Cardiac muscle cell (in vitro differentiated cells and primary cell): ENCODE results near the gene XRCC4. TPM values are rescaled to one million over a fixed set of nuclear protein-coding genes. Genes with fewer than 3 reads are reported as not detected.
A peak's percentile ranks its signal among the peaks of the same experiment; 100 is the strongest.
"Not testable (repeated sequence)": the region's sequence is repeated elsewhere in the genome, so short reads cannot be mapped to it uniquely, and the experiment has no call there.

ENCODE experiments used
- DNase-seq, 2 donors: peaks; one replicate each; pipeline versions ENCODE4 v3.0.0 to v3.0.0-alpha.2; 2010 to 2017; ENCODE audit warnings: low read depth in 1 of 2, low spot score in 1 of 2
- H3K27ac ChIP-seq: fragments of 200-600 bp; sonication (generic); 2 replicates; pipeline ENCODE4 v1.5.1; 2016
- H3K27me3 ChIP-seq: fragments of 200-600 bp; sonication (generic); 2 replicates; pipeline ENCODE4 v1.6.0; 2016; ENCODE audit warnings: control low read depth
- H3K36me3 ChIP-seq: fragments of 200-600 bp; sonication (generic); 2 replicates; pipeline ENCODE4 v1.5.1; 2016; ENCODE audit warnings: control low read depth
- H3K4me1 ChIP-seq: fragments of 200-600 bp; sonication (generic); 2 replicates; pipeline ENCODE4 v1.8.1; 2017; ENCODE audit warnings: low read depth, mild to moderate bottlenecking, mixed run types
- H3K4me3 ChIP-seq: fragments of 200-600 bp; sonication (generic); 2 replicates; pipeline ENCODE4 v1.5.1; 2016; ENCODE audit warnings: mild to moderate bottlenecking
- H3K9me3 ChIP-seq: fragments of 200-600 bp; sonication (generic); 2 replicates; pipeline ENCODE4 v1.5.1; 2017; ENCODE audit warnings: low read depth, mild to moderate bottlenecking, control low read depth
- polyA plus RNA-seq: library from polyadenylated mRNA; unstranded; fragments of >200 nt; fragmentation: Nextera tagmentation; extraction: Ambion mirVana; gene quantifications from 2 replicates; pipeline ENCODE4 v1.2.1, GENCODE V29; 2016
- total RNA-seq: library from RNA; depleted of rRNA; stranded (reverse); fragments of >200 nt; gene quantifications from 2 replicates; pipeline ENCODE4 v1.2.3, GENCODE V29; 2016
- TF ChIP-seq, protein P1 (sequence below): IDR thresholded peaks from 2 replicates; pipeline ENCODE4 v1.5.1; 2012; ENCODE audit warnings: low read depth, mild to moderate bottlenecking, low read length

The XRCC4 gene
- total and polyA plus RNA-seq, 2 experiments from 2014 or later, result 9.7 to 19.2 TPM

DNA sequence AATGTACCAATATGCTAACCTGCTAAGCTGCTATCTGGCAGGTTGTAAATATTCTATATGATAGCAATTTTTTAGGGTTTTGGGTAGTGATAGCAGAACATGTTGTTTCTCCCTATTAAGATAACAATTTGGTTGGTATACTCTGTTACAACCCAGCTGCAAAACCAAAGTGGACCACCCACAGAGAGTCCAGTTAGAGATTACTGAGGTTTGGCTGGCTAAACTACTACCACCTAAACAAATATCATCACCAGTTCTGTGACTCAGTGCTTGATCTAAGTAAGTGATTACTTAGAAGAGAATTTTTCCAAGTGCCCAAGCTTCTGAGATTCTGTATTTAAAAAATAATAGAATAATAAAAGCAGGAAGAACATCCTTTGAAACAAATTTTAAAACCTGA lies 72.3 kb downstream of the XRCC4 start:
- no peaks in the 10 kb centered on the region for H3K36me3 ChIP-seq
- no peaks in the 10 kb centered on the region for H3K27me3 ChIP-seq
- H3K4me3 ChIP-seq, result no peak overlapping the region
- TF ChIP-seq, protein P1, sequence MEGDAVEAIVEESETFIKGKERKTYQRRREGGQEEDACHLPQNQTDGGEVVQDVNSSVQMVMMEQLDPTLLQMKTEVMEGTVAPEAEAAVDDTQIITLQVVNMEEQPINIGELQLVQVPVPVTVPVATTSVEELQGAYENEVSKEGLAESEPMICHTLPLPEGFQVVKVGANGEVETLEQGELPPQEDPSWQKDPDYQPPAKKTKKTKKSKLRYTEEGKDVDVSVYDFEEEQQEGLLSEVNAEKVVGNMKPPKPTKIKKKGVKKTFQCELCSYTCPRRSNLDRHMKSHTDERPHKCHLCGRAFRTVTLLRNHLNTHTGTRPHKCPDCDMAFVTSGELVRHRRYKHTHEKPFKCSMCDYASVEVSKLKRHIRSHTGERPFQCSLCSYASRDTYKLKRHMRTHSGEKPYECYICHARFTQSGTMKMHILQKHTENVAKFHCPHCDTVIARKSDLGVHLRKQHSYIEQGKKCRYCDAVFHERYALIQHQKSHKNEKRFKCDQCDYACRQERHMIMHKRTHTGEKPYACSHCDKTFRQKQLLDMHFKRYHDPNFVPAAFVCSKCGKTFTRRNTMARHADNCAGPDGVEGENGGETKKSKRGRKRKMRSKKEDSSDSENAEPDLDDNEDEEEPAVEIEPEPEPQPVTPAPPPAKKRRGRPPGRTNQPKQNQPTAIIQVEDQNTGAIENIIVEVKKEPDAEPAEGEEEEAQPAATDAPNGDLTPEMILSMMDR, result no peak
- no peaks in the 10 kb centered on the region for H3K9me3 ChIP-seq
- H3K27ac ChIP-seq, result no peak overlapping the region
- peaks cover 6% of the 10 kb centered on the region for H3K4me1 ChIP-seq
- peak in 1 of 2 donors; percentile 18 for DNase-seq

- Histone ChIP-seq H3K4me3 (no peak overlapping the region), H3K27ac (no peak overlapping the region), H3K4me1 (no peaks in the 10 kb centered on the region), H3K9me3 (no peaks in the 10 kb centered on the region), H3K27me3 (no peaks in the 10 kb centered on the region), H3K36me3 (no peaks in the 10 kb centered on the region)
- DNase-seq, result peak in 1 of 2 donors; percentile 29
- TF ChIP-seq, protein P1, result no peak
These were observed 74.5 kb downstream of the XRCC4 start for GRCh38 chr5:83151821-83152220.

- DNase-seq, result peak in 1 of 2 donors; percentile 18
- H3K9me3 ChIP-seq, result not testable (repeated sequence)
These were observed 75.6 kb downstream of the XRCC4 start for GRCh38 chr5:83152996-83153395.

DNA sequence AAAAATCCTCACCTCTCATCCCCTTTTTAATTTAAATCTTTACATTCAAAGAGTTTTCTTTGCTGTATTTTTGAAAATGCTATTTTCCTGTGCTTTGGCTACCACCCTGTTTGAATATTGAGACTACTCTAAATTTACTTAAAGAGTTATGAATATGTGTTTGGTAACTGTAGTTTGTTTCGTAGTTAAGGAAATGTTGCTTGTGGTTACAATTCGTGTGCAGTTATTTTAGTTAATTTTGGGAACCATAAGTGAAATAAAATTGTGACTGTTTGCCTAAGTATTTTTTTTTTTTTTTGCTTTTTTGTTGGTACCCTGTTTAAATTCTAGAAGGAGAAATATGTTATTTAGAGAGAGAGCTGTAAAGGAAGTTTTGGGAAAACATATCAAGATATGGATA lies 78.7 kb downstream of the XRCC4 start:
- H3K4me3 ChIP-seq, result no peak overlapping the region
- no peaks in the 10 kb centered on the region for H3K4me1 ChIP-seq
- TF ChIP-seq, protein P1, result no peak
- H3K36me3 ChIP-seq, result no peaks in the 10 kb centered on the region
- H3K27me3 ChIP-seq, result no peaks in the 10 kb centered on the region
- no peaks in the 10 kb centered on the region for H3K9me3 ChIP-seq
- DNase-seq, result no peak
- no peak overlapping the region for H3K27ac ChIP-seq

More at GRCh38 chr5:83152996-83153395, 75.6 kb downstream of the XRCC4 start:
- H3K4me3 ChIP-seq, H3K36me3 ChIP-seq, H3K4me1 ChIP-seq, H3K27ac ChIP-seq, H3K27me3 ChIP-seq: not testable (repeated sequence)

DNA sequence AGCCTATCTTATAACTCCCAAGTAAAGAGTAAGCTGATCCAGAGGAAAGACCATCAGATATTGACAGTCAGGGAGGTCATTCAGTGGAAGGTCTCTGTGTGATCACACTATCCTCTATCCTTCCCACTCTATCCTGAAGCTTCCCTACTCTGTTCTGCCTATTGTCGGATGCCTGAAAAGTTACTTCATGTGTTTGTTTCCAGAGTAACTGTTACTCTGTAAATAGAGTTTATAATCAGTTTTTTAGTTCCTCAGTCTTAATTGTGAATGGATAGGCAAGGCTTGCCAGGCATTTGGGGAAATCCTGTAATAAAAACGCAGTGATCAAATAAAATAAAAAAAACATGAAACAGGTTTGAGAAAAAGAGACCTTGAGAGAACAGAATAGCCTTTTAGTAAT lies 79.8 kb downstream of the XRCC4 start:
- no peak overlapping the region for H3K4me3 ChIP-seq
- no peak for DNase-seq
- no peak overlapping the region for H3K27ac ChIP-seq
- no peaks in the 10 kb centered on the region for H3K9me3 ChIP-seq
- TF ChIP-seq, protein P1, result no peak
- H3K4me1 ChIP-seq, result no peaks in the 10 kb centered on the region
- no peaks in the 10 kb centered on the region for H3K27me3 ChIP-seq
- no peaks in the 10 kb centered on the region for H3K36me3 ChIP-seq

DNA sequence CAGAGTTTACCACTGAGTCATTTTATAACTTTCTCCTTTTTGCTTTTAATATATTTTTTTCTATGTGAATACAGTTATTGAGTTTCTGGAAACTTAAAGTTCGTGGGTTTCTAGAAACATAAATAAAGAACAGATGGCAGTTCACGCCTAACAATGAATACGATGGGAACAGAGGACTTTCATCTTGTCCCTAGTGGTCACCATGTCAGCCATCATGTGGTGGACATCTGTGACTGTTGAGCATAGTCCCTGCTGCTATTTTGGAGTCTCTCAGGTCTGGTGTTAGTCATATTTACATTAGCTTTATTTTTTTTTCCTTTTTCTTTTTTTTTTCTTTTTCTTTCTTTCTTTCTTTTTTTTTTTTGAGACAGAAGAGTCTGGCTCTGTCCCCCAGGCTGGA lies 85.3 kb downstream of the XRCC4 start:
- no peak for DNase-seq
- H3K4me1 ChIP-seq, result no peaks in the 10 kb centered on the region
- TF ChIP-seq, protein P1, result no peak

More for the DNA sequence above, 85.3 kb downstream of the XRCC4 start:
- Histone ChIP-seq H3K27me3 (no peaks in the 10 kb centered on the region), H3K4me3 (no peak overlapping the region), H3K36me3 (no peaks in the 10 kb centered on the region), H3K9me3 (no peaks in the 10 kb centered on the region), H3K27ac (no peak overlapping the region)
